Activated naive CD4-positive, alpha-beta T cell treated with anti-CD3 and anti-CD28 coated beads, Interleukin-2, amount 50 U/mL, for 24 hours (primary cell): ENCODE results near the gene MLLT3.

Source experiments
- H3K27ac Mint-ChIP-seq: one replicate; pipeline ENCODE4 v1.8.0; 2021; ENCODE audit warnings: mild to moderate bottlenecking, mixed read lengths
- H3K27me3 Mint-ChIP-seq: one replicate; pipeline ENCODE4 v1.8.0; 2021; ENCODE audit warnings: mixed read lengths
- H3K36me3 Mint-ChIP-seq: one replicate; pipeline ENCODE4 v1.8.0; 2021; ENCODE audit warnings: mixed read lengths
- H3K4me1 Mint-ChIP-seq: one replicate; pipeline ENCODE4 v1.8.0; 2021; ENCODE audit warnings: mixed read lengths
- H3K4me3 Mint-ChIP-seq: one replicate; pipeline ENCODE4 v1.8.0; 2021; ENCODE audit warnings: mild to moderate bottlenecking, mixed read lengths
- H3K9me3 Mint-ChIP-seq: one replicate; pipeline ENCODE4 v1.8.0; 2021; ENCODE audit warnings: mixed read lengths

MLLT3 gene

GRCh38 chr9:20317701-20318100 lies 304.6 kb downstream of the MLLT3 start:
- no peaks in the 10 kb centered on the region for H3K27me3 Mint-ChIP-seq
- peaks cover 8% of the 10 kb centered on the region for H3K36me3 Mint-ChIP-seq
- peak overlapping the region; percentile 61 for H3K27ac Mint-ChIP-seq
- no peak overlapping the region for H3K4me3 Mint-ChIP-seq
- H3K4me1 Mint-ChIP-seq, result peaks cover 95% of the 10 kb centered on the region
- peaks cover 20% of the 10 kb centered on the region for H3K9me3 Mint-ChIP-seq

- H3K4me3 Mint-ChIP-seq, result peak overlapping the region; percentile 64
- peaks cover 13% of the 10 kb centered on the region for H3K9me3 Mint-ChIP-seq
- H3K36me3 Mint-ChIP-seq, result peaks cover 3% of the 10 kb centered on the region
- peak overlapping the region; percentile 99 for H3K27ac Mint-ChIP-seq
- H3K4me1 Mint-ChIP-seq, result peaks cover 93% of the 10 kb centered on the region
- no peaks in the 10 kb centered on the region for H3K27me3 Mint-ChIP-seq
Observed at GRCh38 chr9:20316372-20316771, 305.9 kb downstream of the MLLT3 start.

GRCh38 chr9:20315677-20316076 lies 306.6 kb downstream of the MLLT3 start:
- Mint-ChIP-seq H3K36me3 (peaks cover 3% of the 10 kb centered on the region), H3K27me3 (no peaks in the 10 kb centered on the region), H3K4me3 (peak overlapping the region; percentile 64), H3K27ac (peak overlapping the region; percentile 99), H3K4me1 (peaks cover 86% of the 10 kb centered on the region), H3K9me3 (peaks cover 9% of the 10 kb centered on the region)

GRCh38 chr9:20314981-20315380 lies 307.3 kb downstream of the MLLT3 start:
- Mint-ChIP-seq H3K27me3 (no peaks in the 10 kb centered on the region), H3K9me3 (peaks cover 9% of the 10 kb centered on the region), H3K4me3 (peak overlapping the region; percentile 4), H3K27ac (peak overlapping the region; percentile 99), H3K4me1 (peaks cover 82% of the 10 kb centered on the region), H3K36me3 (peaks cover 3% of the 10 kb centered on the region)

- H3K36me3 Mint-ChIP-seq, result peaks cover 3% of the 10 kb centered on the region
- H3K27me3 Mint-ChIP-seq, result no peaks in the 10 kb centered on the region
- H3K9me3 Mint-ChIP-seq, result peaks cover 9% of the 10 kb centered on the region
- peaks cover 69% of the 10 kb centered on the region for H3K4me1 Mint-ChIP-seq
- H3K27ac Mint-ChIP-seq, result no peak overlapping the region
- H3K4me3 Mint-ChIP-seq, result no peak overlapping the region
Observed at GRCh38 chr9:20313415-20313814, 308.9 kb downstream of the MLLT3 start.

GRCh38 chr9:20312732-20313131 lies 309.6 kb downstream of the MLLT3 start:
- Mint-ChIP-seq H3K4me1 (peaks cover 68% of the 10 kb centered on the region), H3K36me3 (peaks cover 3% of the 10 kb centered on the region), H3K4me3 (no peak overlapping the region), H3K9me3 (peaks cover 9% of the 10 kb centered on the region), H3K27ac (peak overlapping the region; percentile 66), H3K27me3 (no peaks in the 10 kb centered on the region)

- Mint-ChIP-seq H3K27me3 (no peaks in the 10 kb centered on the region), H3K27ac (no peak overlapping the region), H3K9me3 (peaks cover 5% of the 10 kb centered on the region), H3K4me1 (peaks cover 42% of the 10 kb centered on the region), H3K36me3 (no peaks in the 10 kb centered on the region), H3K4me3 (no peak overlapping the region)
Observed at GRCh38 chr9:20310024-20310423, 312.3 kb downstream of the MLLT3 start.

- Mint-ChIP-seq H3K27ac (no peak overlapping the region), H3K4me1 (peaks cover 38% of the 10 kb centered on the region), H3K4me3 (no peak overlapping the region), H3K27me3 (no peaks in the 10 kb centered on the region), H3K9me3 (peaks cover 5% of the 10 kb centered on the region), H3K36me3 (no peaks in the 10 kb centered on the region)
Observed at GRCh38 chr9:20309124-20309523, 313.2 kb downstream of the MLLT3 start.

- Mint-ChIP-seq H3K4me1 (peaks cover 26% of the 10 kb centered on the region), H3K9me3 (peaks cover under 1% of the 10 kb centered on the region), H3K36me3 (no peaks in the 10 kb centered on the region), H3K4me3 (no peak overlapping the region), H3K27me3 (no peaks in the 10 kb centered on the region), H3K27ac (no peak overlapping the region)
Observed at GRCh38 chr9:20307621-20308020, 314.7 kb downstream of the MLLT3 start.

- H3K36me3 Mint-ChIP-seq, result no peaks in the 10 kb centered on the region
- no peaks in the 10 kb centered on the region for H3K9me3 Mint-ChIP-seq
- H3K27ac Mint-ChIP-seq, result no peak overlapping the region
Observed at GRCh38 chr9:20305452-20305851, 316.8 kb downstream of the MLLT3 start.

GRCh38 chr9:20303996-20304395 lies 318.3 kb downstream of the MLLT3 start:
- Mint-ChIP-seq H3K36me3 (no peaks in the 10 kb centered on the region), H3K9me3 (no peaks in the 10 kb centered on the region), H3K4me1 (peaks cover 47% of the 10 kb centered on the region), H3K4me3 (no peak overlapping the region), H3K27ac (no peak overlapping the region), H3K27me3 (no peaks in the 10 kb centered on the region)

More at GRCh38 chr9:20305452-20305851, 316.8 kb downstream of the MLLT3 start:
- H3K27me3 Mint-ChIP-seq, result no peaks in the 10 kb centered on the region
- H3K4me3 Mint-ChIP-seq, result no peak overlapping the region
- H3K4me1 Mint-ChIP-seq, result peaks cover 36% of the 10 kb centered on the region

- Mint-ChIP-seq H3K27me3 (no peaks in the 10 kb centered on the region), H3K27ac (no peak overlapping the region), H3K4me1 (peaks cover 48% of the 10 kb centered on the region), H3K4me3 (no peak overlapping the region), H3K9me3 (no peaks in the 10 kb centered on the region), H3K36me3 (no peaks in the 10 kb centered on the region)
Observed at GRCh38 chr9:20303066-20303465, 319.2 kb downstream of the MLLT3 start.

- H3K4me3 Mint-ChIP-seq, result no peak overlapping the region
- H3K36me3 Mint-ChIP-seq, result no peaks in the 10 kb centered on the region
- no peaks in the 10 kb centered on the region for H3K27me3 Mint-ChIP-seq
- H3K4me1 Mint-ChIP-seq, result peaks cover 50% of the 10 kb centered on the region
- no peak overlapping the region for H3K27ac Mint-ChIP-seq
- no peaks in the 10 kb centered on the region for H3K9me3 Mint-ChIP-seq
Observed at GRCh38 chr9:20302197-20302596, 320.1 kb downstream of the MLLT3 start.

- Mint-ChIP-seq H3K27ac (peak overlapping the region; percentile 67), H3K9me3 (no peaks in the 10 kb centered on the region), H3K27me3 (no peaks in the 10 kb centered on the region), H3K4me3 (peak overlapping the region; percentile 34), H3K36me3 (no peaks in the 10 kb centered on the region), H3K4me1 (peaks cover 53% of the 10 kb centered on the region)
Observed at GRCh38 chr9:20300430-20301115, 321.7 kb downstream of the MLLT3 start.

GRCh38 chr9:20297646-20298084 lies 324.6 kb downstream of the MLLT3 start:
- H3K9me3 Mint-ChIP-seq, result peaks cover 5% of the 10 kb centered on the region
- no peak overlapping the region for H3K27ac Mint-ChIP-seq
- peaks cover 5% of the 10 kb centered on the region for H3K36me3 Mint-ChIP-seq
- H3K27me3 Mint-ChIP-seq, result no peaks in the 10 kb centered on the region
- H3K4me3 Mint-ChIP-seq, result no peak overlapping the region
- H3K4me1 Mint-ChIP-seq, result peaks cover 49% of the 10 kb centered on the region

- no peak overlapping the region for H3K27ac Mint-ChIP-seq
Observed at GRCh38 chr9:20295555-20295954, 326.7 kb downstream of the MLLT3 start.

More at GRCh38 chr9:20295555-20295954, 326.7 kb downstream of the MLLT3 start:
- H3K4me1 Mint-ChIP-seq, result peaks cover 28% of the 10 kb centered on the region
- H3K9me3 Mint-ChIP-seq, result peaks cover 9% of the 10 kb centered on the region
- H3K36me3 Mint-ChIP-seq, result peaks cover 7% of the 10 kb centered on the region
- no peak overlapping the region for H3K4me3 Mint-ChIP-seq
- H3K27me3 Mint-ChIP-seq, result no peaks in the 10 kb centered on the region
